ENCODE results near the gene ZSCAN5A. TPM values are rescaled to one million over a fixed set of nuclear protein-coding genes. Genes with fewer than 3 reads are reported as not detected.

Gene ZSCAN5A
- total and polyA plus RNA-seq, 9 of the 15 experiments (the other 6 are each of a cell fraction or from before 2014, with no cell fraction given) = 5.8 to 15.3 (median 11.8) TPM

GRCh38 chr19:56315077-56315828 is 614 bp upstream of the ZSCAN5A start (continued):
- TF ChIP-seq PBX2 (CRISPR knock-in tag; IDR thresholded peaks at IDR 0.05; ENCODE audit: low read depth) = no peak
- TF ChIP-seq PBX2 (tag; conservative IDR thresholded peaks at IDR 0.05; ENCODE audit: low read depth) = peak; percentile 53; the same call in 1 of the 2 replicates
- TF ChIP-seq ZC3H4 (CRISPR knock-in tag; IDR thresholded peaks at IDR 0.05; ENCODE audit: borderline replicate concordance) = no peak
- TF ChIP-seq HINFP (tag; conservative IDR thresholded peaks at IDR 0.05; ENCODE audit: low read depth) = no peak
- no peak for TF ChIP-seq SMARCA4 (IDR thresholded peaks at IDR 0.05)
- TF ChIP-seq PTTG1 (tag; IDR thresholded peaks at IDR 0.05; ENCODE audit: low read depth) = no peak
- no peak for TF ChIP-seq MCM3 (IDR thresholded peaks at IDR 0.05)
- no peak for TF ChIP-seq CEBPZ (IDR thresholded peaks at IDR 0.05; ENCODE audit: borderline replicate concordance, low read depth, low read length)
- TF ChIP-seq EWSR1 (IDR thresholded peaks at IDR 0.05; ENCODE audit: borderline replicate concordance, low read depth, partially characterized antibody) = no peak
- no peak for TF ChIP-seq ZNF77 (CRISPR knock-in tag; IDR thresholded peaks at IDR 0.05)
- TF ChIP-seq ZBTB8A (IDR thresholded peaks at IDR 0.05; ENCODE audit: partially characterized antibody) = no peak
- TF ChIP-seq RBFOX2 (IDR thresholded peaks at IDR 0.05; ENCODE audit: low read depth, low read length) = peak; percentile 73
- TF ChIP-seq HDGF (IDR thresholded peaks at IDR 0.05) = no peak
- no peak for TF ChIP-seq ZNF444 (CRISPR knock-in tag; IDR thresholded peaks at IDR 0.05)
- TF ChIP-seq FOXK2 (conservative IDR thresholded peaks at IDR 0.05 in 1 of 2, IDR thresholded peaks at IDR 0.05 in 1 of 2; ENCODE audit: low read depth in 2 of 2) = peak; percentile 40 to 47; a peak in 2 of 4 replicates
- TF ChIP-seq SRSF1 (IDR thresholded peaks at IDR 0.05; ENCODE audit: low read depth, low read length) = no peak
- no peak for TF ChIP-seq MEF2A (IDR thresholded peaks at IDR 0.05; ENCODE audit: control insufficient read depth, low read depth, low read length)
- no peak for TF ChIP-seq KDM5B (IDR thresholded peaks at IDR 0.05; ENCODE audit: insufficient replicate concordance, low read depth, low read length)
- TF ChIP-seq KAT7 (CRISPR knock-in tag; IDR thresholded peaks at IDR 0.05; ENCODE audit: borderline replicate concordance) = no peak
- no peak for TF ChIP-seq MAFK (IDR thresholded peaks at IDR 0.05; ENCODE audit: low read length)
- TF ChIP-seq ZNF551 (CRISPR knock-in tag; IDR thresholded peaks at IDR 0.05) = no peak
- TF ChIP-seq ZNF76 (CRISPR knock-in tag; IDR thresholded peaks at IDR 0.05; ENCODE audit: borderline replicate concordance) = no peak

All from K562 (cell line).